Stomach (tissue), 4 donors: ENCODE measurements around the gene SPNS1.

Source experiments
- EP300 ChIP-seq: sonication (generic); formaldehyde crosslinking; IDR thresholded peaks from one replicate; pipeline ENCODE4 v1.6.1; 2017; ENCODE audit warnings: antibody characterized with exemption
- POLR2A ChIP-seq, 4 donors: fragments of 450-650 bp; IDR thresholded peaks; one replicate each; pipeline ENCODE4 v1.6.1; 2016; ENCODE audit warnings: antibody characterized with exemption in 4 of 4, control low read depth in 2 of 4, mild to moderate bottlenecking in 1 of 4, moderate library complexity in 1 of 4
- POLR2AphosphoS5 ChIP-seq, 3 donors: sonication (generic); formaldehyde crosslinking; IDR thresholded peaks; one replicate each; pipeline ENCODE4 v1.6.1; 2016; ENCODE audit warnings: antibody characterized with exemption in 3 of 3
- TF ChIP-seq, protein P1 (sequence below), 7 experiments: fragments of 450-650 bp in 4 of 7; fragments of 200-600 bp in 3 of 7; sonication (generic) in 3 of 7; IDR thresholded peaks; one replicate each; pipeline ENCODE4 v1.5.1; 2016 to 2019; ENCODE audit warnings: antibody characterized with exemption in 7 of 7, control low read depth in 2 of 7, mild to moderate bottlenecking in 1 of 7

DNA sequence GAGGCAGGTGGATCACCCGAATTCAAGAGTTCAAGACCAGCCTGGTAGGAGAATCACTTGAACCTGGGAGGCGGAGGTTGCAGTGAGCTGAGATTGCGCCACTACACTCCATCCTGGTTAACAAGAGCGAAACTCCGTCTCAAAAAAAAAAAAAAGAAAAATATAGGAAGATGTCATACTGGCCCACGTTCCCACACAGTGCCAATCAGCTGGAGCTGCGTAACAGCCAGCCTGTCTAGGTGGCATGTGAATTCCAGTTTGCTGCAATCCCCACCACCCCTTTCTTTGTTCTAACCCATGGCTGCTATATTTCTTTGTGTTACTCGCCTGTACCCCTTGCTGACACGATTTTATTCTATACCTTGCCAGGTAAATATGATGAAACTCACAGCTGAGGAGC, 16.4 kb upstream of the SPNS1 start:
- TF ChIP-seq, protein P1, sequence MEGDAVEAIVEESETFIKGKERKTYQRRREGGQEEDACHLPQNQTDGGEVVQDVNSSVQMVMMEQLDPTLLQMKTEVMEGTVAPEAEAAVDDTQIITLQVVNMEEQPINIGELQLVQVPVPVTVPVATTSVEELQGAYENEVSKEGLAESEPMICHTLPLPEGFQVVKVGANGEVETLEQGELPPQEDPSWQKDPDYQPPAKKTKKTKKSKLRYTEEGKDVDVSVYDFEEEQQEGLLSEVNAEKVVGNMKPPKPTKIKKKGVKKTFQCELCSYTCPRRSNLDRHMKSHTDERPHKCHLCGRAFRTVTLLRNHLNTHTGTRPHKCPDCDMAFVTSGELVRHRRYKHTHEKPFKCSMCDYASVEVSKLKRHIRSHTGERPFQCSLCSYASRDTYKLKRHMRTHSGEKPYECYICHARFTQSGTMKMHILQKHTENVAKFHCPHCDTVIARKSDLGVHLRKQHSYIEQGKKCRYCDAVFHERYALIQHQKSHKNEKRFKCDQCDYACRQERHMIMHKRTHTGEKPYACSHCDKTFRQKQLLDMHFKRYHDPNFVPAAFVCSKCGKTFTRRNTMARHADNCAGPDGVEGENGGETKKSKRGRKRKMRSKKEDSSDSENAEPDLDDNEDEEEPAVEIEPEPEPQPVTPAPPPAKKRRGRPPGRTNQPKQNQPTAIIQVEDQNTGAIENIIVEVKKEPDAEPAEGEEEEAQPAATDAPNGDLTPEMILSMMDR (IDR thresholded peaks at IDR 0.05) = no peak
- TF ChIP-seq POLR2AphosphoS5 (IDR thresholded peaks at IDR 0.05) (no peak), POLR2A (IDR thresholded peaks at IDR 0.05) (no peak), EP300 (no peak)
